NCI-H748 (cell line): ENCODE measurements around the gene ALDH1A2.
"Not testable (repeated sequence)": the region's sequence is repeated elsewhere in the genome, so short reads cannot be mapped to it uniquely, and the experiment has no call there.

Experiments used
- DNase-seq: peaks from one replicate; lab custom pipeline; 2025; ENCODE audit not compliant: unreplicated experiment; lab: John Stamatoyannopoulos, UW

Gene ALDH1A2

DNA sequence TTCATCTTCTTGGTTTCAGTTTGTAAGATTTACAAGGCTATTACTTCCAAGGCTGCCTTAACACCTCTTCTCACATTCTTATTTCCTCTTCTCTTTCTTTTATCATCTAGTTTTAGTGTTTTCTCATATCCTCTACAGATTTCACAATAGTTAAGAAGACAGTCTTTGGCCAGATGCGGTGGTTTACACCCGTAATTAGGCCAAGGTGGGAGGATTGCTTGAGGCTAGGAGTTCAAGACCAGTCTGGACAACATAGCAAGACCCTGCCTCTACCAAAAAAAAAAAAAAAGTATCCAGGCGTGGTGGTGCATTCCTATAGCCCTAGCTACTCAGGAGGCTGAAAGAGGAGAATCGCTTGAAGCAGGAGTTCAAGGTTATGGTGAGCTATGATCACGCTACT lies 3.5 kb upstream of the ALDH1A2 start:
- DNase-seq, result no peak

DNA sequence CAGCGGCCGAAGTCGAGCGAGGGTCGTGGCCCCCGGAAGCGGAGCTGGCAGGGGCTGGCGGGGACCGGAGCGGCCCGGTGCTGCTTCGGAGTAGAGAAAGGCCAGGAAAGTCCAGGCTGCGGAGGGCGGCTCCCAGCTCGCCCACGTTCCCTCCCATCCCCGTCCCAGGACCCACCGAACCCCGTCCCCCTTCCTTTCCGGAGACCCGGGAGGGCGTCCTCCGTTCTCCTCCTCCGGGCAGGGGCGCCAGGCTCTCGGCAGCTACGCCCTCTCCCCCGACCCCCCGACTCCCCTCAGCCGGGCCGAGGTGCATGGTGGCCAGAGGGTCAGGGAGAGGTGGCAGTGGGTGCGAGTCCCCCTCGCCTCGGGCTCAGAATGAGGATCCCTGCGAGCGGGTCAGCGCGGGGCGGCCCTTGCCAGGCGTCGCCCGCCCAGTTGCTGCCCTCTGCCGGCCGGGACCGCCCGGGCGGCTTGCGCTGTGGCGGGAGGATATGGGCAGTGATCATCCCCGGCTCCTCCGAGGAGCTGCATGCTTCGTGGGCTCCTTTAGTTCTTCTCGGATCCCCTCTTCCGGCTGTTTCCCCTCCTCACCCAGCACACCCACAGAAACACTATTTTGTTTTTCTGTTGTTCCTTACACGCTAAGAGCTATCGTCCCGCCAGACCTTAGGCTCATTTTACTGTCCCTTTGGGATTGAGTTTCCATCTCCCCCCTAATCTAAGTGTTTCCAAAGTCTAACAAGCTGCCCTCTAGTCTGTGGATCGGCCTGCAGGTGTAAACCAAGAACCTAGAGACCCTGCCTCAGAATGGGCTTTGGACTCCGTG lies 744 bp upstream of the ALDH1A2 start:
- peak; percentile 11 for DNase-seq

DNA sequence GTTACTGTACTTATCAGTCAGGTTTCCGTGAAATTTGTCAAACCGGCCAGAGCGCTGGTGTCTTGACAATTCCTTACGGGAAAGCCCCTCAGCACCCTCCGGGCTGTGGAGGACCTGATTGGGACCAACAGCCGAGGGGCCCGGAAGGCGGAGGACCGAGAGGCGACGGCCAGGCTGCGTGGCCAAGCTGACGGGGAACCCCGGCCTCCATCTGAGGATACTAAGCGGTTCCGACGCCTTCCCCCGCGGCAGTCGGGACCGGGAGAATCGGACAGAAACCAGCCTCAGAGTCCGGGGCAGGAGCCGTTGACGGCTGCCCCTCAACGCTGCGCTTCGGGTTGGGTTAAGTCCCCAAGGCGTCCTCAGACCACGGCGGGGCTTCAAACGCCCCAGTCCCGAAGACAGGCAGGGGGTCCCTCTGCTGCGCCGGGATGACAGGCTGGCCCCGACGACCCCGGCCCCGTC lies 499 bp downstream of the ALDH1A2 start:
- DNase-seq, result no peak

DNA sequence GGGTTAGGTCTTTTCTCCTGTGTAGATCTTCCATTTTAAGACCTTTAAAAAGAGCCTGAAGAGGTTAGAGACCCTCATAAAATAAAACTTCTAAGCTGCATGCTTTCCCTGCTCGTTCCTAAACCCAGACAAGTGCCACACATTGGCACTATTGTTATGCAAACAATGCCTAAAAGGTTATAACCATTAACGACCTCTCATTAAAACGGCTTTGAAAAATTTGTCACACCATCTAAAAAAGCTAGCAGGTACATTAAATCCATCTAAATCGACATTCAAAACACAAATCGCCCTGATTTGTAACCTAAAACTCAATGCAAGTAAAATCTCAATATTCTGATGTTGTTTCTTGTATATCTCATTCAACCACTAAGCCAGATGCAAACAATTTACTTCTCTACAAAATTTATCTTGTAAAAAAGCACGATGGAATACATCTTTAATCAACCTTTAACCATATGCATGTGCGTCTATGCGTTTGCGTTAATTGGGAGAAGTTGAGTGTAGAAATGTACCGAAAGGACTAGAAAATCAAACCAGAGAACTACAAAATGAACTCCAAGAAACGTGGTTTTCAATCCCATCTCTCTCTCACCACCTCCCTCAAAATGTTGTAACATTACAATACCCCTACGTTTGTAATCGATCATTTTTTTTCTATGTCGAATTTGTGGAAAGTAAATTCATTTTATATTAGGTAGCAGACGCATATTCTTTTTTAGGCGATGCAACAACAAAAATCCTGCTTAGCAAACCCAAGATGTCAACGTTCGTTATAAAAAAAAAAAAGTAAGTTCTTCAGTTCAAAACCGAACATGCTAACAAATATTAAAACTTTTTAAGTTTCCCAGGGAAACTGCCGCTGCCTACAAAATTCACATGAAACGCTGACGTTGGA lies 1.2 kb downstream of the ALDH1A2 start:
- DNase-seq, result no peak

DNA sequence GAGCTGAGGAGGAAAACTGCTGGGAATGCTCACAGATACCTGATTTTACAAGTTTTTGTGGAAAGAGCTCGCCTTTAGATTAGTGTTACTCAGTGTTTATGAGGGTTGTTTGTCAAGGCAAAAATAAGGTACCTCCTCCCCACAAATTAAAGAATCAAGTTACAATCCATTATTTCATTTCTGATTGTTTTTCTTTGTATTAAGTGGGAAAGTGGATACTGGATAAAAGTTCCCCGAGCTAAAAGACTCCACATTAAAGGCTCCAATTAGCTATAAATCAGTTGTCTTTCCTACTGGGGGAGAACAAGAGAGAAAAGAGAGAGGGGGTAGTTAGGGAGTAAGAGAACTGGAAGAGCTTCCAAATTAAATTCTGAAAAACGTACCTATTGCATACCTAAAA lies 1.9 kb downstream of the ALDH1A2 start:
- no peak for DNase-seq

DNA sequence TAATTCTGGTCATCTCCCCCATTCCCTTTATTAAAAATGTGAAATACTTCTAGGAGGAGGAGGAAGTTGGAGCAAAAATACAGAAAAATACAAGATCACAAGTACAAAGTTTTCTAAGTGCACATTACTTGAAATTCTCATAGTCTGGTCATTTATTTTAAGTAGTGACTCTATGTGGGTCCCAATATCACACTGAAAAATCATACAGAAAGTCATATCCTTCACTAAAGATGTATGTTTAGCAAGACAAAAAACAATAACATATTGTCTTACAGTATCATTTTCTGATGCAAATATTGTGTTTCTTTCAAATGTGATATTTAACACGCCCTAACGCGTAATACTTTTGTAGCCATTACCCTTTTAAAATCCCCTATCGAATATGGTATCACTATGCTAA lies 2.5 kb downstream of the ALDH1A2 start:
- DNase-seq, result no peak

DNA sequence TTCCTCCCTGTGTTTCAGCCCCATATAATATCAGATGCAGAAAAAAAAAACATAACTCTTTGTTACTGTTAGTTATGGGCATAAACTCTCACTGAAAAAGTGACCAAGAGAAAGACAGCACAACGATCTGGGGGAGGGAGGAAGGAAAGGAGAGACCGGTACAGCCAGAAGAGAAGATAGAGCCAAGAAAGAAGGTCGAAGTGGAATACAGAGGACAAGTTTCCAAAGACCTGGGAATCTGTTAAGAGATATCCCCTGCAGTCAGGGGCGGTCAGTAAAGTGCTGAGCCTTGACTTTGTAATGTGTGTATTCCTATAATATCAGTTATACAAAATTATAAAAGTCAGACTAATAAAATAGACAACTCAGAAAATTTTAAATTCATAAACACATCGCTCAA lies 3.3 kb downstream of the ALDH1A2 start:
- DNase-seq, result no peak

DNA sequence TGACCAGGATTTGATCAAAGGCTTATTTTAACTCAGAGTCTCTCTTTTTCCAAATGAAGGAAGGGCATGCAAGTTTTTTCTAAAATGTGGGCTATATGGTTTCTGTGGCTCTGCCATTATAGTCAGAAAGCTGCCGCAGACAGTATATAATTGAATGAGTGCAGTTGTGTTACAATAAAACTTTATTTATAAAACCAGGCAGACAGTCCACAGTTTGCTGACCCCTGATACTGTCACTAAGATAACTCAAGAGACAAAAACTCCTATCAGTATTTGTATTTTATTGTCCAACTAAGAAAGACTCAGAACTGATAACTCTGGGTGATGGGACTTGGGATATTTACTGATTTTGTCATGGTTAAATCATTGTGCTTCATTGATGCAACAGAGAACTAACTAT lies 4.9 kb downstream of the ALDH1A2 start:
- no peak for DNase-seq

DNA sequence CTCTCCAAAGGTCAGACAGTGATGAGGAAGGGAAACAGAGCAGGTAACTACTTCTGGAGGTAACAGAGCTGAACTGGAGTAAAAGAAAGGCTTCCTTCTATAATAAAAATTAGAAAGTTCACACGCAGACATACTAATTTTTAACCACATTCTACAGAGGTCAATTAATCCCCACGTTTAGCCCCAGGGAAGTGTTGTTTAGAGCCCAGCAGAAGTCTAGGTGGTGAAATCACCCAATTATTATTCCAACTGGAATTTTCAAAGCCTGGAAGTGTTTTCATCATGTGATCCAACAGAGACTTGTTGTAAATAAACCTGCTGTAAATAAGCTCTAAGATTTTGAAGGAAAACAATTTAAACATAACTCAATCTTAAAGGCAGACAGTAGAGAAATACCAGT lies 6.8 kb downstream of the ALDH1A2 start:
- no peak for DNase-seq

DNA sequence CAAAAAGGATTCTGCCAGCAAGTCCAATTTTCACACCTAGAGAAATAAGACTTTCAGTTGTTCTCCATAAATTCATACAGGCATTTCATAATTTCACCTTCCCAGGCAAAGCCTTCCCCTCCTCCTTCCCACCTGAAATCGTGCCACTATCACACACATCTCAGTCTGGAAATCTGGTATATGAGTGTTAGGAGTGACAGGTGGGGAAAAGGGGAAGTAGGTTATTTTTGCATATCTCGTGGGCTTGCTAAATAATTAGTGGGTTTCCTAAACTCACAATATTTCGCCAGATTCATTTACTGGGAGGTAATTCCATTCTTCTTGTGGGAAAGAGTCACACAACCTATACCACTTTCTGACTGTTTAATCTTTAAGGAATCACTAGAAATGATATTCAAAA lies 7.4 kb downstream of the ALDH1A2 start:
- no peak for DNase-seq

DNA sequence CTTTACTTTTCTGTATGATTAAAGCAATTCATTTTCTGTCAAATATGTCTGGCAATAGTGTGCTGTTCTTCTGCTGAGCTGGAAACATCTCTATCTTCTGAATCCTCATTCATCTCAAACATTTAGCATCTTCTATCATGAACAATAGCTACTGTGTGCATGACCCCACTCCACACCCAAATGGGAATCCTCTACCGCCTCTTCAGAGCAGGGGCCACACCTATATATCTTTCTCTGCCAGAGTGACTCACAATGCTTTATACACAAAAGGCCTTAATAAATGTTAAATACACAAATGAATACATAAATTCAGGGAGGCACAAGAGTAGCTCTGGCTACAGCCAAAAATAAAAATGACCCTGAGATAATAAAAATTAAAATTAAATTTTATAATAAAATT lies 8.0 kb downstream of the ALDH1A2 start:
- peak; percentile 50 for DNase-seq

DNA sequence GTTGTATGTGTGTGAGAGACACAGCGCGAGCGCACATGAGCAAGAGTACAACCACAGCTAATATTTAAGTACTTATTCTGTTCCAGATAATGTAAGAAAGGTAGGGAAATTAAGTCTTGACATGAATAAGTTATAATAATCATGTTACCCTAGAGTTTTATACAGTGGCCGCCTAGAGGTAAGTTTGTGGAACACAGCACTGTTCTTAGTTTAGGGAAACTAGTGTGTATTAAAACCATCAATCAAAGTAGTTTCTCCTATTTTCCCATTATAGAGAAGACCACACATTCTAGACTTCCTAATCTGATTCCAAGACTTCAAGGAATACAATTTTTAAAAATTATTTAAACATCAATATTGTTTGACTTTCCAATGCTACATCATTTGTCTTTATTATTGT lies 9.5 kb downstream of the ALDH1A2 start:
- no peak for DNase-seq

DNA sequence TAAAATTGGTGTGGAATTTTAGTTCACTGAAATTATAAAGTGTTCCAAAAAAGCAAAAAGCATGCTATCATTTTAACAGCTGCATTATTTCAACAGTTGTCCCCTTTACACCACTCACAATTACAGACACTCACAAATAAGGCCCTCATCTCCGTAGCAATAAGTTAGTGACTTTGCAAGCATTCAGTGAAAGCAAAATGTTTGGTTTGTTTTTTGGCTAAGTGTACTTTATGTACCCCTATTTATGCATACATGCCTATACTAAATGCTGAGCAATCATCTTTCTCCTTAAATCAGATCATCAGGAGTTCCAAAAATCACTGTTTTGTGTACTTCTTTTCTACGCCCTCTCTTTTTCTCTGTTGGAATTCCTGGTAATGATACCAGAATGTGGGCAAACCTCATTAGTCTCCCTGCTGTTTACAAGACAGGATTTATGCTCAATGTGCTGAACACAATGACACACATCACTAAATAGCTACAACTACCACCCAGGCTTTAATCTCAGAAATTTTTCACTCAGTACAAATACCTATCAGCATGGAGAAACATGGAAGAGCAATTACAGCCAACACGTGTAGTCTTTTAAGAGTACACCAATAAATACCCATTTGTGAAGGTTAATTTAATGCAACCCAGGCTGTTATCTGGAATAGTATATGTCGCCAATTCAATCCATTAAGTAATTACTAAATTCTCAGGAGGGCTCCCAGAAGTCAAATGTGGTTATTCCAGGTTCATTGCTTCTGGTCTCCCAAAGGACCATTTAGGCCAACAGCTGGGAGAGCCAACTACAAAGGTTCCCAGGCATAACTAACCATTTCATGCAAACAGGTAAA lies 12.0 kb downstream of the ALDH1A2 start:
- DNase-seq, result no peak

DNA sequence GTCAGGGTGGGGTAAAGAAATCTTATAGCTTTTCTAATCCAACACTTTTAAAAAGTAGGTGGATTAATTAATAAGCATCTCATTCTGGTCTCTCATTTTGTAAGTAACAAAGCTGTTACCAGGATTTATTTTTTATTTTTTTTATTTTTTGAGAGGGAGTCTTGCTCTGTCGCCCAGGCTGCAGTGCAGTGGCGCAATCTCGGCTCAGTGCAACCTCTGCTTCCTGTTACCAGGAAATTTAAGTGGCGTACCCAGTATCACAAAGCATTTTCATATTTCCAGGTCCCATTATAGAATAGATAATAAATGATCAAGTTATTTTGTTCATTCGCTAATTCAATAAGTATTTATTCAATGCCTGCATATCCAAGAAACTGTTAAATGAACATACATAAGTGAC lies 13.2 kb downstream of the ALDH1A2 start:
- no peak for DNase-seq

DNA sequence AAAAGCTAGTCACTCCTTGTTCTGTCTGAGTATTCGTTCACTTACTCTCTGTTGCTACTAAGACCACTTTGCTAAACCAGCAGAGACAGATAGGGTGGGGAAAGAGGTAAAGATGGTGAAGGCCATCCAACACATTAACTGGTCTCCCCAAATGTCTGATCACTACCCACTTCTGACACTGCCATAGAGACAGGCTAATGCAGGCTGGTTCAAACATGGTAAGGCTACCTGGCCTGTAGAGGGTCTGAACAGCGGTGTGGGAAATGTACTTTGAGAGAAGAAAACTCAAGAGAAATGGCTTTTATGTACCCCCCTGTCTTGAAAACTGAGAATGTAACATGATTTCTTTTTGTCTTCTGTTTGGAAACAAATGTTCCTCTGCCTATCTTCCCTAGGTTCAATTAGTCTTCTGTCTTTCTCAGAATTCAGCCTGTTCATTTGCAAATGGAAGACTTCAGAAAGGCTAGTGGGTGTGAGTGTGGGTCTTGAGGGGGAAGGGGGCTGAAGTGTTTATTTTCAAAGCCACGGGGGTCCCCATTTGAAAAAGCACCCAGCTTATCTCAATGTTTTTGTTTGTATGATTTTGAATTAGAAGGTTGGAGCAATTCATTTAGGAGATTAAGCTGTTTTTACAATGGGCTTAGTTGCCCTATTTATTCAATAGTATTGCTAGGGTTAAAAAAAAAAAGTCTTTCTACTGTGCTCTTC lies 15.8 kb downstream of the ALDH1A2 start:
- DNase-seq, result no peak

DNA sequence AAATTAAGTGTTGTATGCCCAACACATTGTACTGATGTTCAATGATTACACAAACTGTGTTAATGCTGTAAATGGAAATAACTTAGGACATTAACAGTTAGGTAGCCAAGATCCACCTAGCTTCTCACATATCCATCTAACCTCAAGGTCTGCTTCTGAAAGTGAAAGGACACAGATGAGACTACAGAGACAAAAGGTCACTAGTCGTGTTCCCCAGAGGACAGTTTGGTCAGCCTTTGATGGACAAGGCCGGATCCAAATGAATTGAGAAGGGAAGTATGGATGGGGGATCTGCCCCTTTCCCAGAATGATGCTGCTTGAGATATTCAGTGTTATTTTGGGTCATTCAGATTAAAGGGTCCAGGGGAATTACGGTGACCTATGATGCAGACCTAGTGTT lies 17.2 kb downstream of the ALDH1A2 start:
- DNase-seq, result no peak

DNA sequence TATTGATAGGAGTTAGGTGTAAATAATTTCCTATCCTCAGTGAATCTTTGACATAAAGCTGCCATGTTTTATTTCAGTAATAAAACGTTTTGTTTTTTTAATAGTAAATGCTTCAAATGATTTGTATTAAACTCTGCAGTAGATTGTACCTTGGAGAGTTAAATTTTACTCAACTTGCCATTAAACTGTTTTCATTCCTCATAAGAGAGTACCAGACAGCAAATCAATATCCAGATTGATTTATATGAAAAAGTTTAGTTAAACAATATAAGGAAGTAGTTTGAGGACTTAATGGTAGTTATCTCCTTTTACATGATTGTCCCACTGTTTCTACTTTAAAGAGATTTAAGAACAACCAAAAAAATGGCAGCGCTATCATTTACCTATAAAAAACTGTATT lies 18.4 kb downstream of the ALDH1A2 start:
- no peak for DNase-seq

DNA sequence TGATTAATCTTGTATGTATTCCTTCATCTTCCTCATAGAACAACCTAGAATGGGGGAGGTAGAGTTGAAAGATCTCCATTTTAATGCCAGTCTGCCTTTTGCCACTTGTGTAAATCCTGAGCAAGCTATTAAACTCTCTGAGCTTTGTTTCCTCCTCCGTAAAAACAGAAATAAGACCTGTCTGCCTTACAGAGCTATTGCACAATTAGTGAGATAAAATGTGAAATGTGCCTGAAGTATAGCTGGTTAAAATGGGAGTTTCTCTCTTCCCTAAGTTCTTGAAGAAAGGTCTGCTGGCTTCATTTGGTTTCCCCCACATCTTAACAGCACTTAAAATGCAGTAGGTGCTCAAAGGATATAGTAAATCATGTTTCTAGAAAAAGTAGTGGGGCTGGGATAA lies 19.0 kb downstream of the ALDH1A2 start:
- no peak for DNase-seq

DNA sequence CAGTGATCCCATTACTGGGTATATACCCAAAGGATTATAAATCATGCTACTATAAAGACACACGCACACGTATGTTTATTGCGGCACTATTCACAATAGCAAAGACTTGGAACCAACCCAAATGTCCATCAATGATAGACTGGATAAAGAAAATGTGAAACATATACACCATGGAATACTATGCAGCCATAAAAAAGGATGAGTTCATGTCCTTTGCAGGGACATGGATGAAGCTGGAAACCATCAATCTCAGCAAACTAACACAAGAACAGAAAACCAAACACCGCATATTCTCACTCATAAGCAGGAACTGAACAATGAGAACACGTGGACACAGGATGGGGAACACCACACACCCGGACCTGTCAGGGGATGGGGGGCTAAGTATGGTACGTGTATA lies 20.1 kb downstream of the ALDH1A2 start:
- not testable (repeated sequence) for DNase-seq

DNA sequence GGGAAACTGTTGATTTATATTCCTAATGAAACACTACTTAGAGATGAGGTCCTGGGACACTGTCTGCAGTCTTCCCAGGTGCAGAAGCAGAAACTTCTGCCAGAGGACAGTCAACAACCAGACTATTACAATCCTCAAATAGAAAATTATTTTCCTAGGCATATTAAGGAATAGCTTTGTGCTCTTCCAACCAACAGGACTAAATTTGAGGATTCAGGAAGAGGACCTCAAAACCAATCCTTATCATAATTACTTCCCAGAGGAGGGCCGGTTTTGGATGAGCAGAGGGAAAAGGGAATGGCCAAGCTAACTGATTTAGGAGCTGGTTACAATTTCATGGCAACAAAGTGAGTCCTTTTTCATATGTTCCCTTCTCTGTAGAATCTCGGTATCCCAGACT lies 21.0 kb downstream of the ALDH1A2 start:
- DNase-seq, result no peak
